GM21529 (cell line): ENCODE data around the gene ATXN1.

ENCODE experiments used
- ATAC-seq: cut with Tn5 transposase; IDR thresholded peaks from one replicate; pipeline ENCODE4 v1.9.1; 2021; ENCODE audit not compliant: unreplicated experiment

ATXN1 gene

DNA sequence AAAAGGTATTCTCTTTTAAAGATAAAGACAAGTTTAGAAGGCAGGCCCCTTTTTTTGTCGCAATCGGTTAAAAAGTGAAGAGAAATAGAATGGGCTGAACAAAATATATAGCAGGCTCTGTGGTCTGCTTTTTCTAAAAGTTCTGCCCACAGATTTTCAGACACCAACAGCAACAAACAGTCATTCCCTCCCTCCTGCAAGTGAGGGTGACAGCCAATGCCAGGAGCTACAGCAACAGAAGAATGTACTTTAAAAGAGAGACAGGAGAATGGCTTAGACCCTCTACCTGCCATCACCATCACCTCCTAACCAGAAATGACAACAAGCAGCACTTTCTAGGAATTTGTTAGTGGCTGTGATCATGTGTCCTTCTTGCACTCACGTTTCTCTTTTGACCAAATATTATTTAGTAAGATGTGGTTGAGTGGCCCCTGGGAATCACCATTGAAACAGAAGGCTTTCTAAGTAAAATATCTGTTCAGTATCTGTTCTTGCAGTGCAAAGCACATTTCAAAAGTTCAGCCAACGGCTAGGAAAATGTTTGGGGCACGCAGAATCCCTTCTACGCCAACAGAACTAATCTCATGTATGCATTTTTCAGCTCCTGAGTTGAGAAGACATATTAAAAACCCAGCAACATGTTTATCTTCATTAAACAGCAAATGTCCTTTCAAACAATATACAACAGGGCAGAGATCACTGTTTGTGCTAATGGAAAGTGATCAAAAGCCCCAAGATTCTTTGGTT is 248.5 kb downstream of the ATXN1 start:
- ATAC-seq, result no peak

DNA sequence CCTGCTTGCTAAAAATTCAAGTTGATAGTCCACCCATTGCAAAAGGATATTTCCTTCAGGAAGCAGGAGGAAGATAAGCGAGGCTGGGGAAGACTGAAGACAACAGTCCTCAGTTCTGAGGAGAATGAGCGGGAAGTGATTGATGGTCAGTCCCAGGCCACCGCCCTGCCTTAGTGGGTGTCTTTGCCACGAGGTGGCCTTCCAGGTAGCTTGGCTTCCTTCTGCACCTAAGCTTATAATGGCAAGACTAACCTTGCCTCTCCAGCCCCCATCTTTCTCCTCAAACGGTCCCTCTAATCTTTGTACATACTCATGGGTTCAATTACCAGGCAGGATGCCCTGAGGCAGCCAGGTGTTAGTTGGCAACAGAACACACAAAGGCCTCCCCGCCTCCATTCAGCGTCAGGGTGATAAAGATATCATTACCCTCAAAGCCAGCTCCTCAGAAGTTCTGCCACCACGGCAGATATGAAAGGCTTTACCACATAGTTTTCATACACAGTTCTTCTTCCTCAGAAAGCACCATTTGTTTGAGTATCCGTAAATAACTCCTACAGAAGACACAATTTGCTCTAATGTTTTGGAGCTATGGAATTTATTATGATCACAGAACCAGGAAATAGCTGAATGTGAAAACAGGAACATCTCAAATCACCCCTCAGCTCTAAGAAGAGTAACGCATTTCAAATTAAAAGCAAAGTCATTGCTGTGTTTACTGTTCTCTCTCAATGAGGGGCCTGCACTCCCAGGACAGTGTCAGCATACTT is 249.4 kb downstream of the ATXN1 start:
- ATAC-seq, result peak; percentile 67

DNA sequence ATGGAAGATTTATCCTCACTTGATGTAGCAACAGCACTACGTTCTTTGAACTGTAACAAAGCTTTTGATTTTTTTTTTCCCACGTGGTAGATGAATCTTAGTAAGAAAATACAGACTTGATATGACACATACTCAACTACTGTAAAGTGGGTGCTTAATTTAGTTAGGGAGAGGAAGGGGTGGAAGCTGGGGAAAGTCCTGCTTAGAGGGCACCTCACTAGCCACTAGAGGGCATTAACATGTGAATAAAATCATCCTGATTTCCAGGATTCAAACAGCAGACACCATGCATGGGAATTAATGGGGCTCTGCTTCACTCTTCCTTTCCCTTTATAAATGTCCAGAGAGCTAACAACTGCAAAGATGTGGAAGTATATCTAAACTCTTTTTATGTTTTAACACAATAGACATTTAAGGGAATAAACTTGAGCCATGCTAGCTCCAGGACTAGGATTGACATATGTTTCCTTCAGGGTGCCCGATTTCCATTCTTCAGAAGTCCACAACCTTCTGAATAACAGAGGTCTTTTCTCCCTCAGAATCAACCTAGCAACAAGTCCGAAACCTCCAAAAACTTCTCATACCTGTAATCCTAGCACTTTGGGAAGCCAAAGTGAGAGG is 250.1 kb downstream of the ATXN1 start:
- no peak for ATAC-seq

- no peak for ATAC-seq
These were observed 251.0 kb downstream of the ATXN1 start for GRCh38 chr6:16510245-16510644.

- ATAC-seq, result no peak
These were observed 252.3 kb downstream of the ATXN1 start for GRCh38 chr6:16508959-16509358.

DNA sequence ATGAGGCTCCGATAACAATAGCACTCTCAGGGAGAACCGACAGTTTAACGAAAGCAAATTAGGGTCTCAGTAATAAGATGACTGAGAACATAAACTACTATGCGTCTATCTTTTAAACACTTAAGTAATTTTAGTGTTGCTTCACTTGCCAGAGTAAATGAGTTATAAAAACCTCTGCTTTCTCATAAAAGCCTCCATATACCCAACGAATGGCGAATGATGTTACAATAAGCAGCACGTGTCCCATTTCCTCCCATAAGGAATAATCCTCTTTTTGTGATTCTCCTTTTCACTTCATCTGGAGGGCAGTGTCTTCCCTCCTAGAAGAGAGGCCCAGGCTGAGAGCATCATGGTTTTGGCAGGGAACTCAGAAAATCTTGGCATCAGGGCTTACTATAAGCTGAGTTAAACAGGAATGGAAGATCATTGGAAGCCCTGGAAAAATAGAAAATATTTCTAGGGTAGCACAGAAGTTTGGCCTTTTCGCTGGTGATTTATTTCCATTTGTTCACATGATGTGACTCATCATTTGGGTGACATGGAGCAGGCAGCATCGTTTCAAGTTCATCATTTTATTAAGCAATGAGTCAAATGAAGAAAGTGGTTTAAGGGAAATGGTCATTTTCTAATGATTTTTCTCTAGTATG is 255.4 kb downstream of the ATXN1 start:
- no peak for ATAC-seq

GRCh38 chr6:16504609-16505008 is 256.7 kb downstream of the ATXN1 start:
- ATAC-seq, result peak; percentile 45

DNA sequence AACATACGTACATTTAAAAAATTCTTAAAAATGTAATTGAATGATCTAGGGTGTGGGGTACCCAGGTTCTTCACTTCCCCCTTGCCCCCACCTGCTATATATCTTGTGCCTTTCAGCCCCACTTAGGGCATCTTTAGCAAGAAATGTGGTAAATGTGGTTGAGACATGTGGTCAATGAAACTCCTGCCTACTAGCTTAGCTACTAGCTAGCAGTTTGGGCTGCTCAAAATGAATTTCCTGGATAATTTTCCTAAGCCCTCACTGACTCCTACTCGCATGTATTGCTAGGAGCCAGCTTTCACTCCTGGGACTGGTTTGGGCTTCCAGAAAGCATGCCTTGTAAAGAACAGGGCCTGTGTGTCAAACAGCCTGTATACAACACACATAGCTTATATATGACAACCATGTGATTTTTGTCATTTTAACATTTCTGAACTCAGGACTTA is 257.3 kb downstream of the ATXN1 start:
- peak; percentile 75 for ATAC-seq

DNA sequence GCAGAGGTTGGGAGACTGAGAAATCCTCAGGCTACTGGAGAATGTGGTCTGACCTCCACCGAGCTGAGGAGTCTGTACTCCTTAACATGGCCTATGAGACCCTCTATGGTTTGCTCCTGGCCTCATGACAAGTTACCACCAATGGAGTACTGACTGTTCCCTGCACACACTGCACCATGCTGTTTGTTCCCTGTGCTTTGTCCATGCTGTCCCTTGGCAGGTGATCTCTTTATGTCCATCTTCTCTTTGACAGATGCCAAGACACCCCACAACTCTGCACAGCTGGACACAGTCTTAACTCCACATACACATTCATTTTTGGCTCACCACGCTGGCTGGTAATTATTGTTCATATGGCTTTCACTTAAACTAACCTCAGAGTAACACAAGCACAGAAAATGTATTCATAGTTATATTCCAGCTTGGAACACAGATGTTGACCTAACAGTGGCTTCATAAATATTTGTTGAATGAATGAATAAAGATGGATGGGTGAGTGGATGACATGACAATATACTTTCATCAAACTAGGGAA is 258.0 kb downstream of the ATXN1 start:
- ATAC-seq, result no peak

- ATAC-seq, result no peak
These were observed 262.3 kb downstream of the ATXN1 start for GRCh38 chr6:16498957-16499356.

DNA sequence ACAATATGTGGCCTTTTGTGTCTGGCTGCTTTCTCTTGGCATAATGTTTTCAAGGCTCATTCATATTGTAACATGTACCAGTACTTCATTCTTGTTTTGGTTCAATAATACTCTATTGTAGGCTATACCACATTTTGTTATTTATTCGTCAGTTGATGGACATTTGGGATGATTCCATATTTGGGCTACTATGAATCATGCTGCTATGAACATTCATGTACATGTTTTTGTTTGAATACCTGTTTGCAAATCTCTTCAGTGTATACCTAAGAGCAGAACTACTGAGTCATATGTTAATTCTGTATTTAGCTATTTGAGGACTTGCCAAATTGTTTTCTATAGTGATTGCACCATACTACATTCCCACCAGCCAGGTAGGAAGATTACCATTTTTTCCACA is 263.0 kb downstream of the ATXN1 start:
- ATAC-seq, result no peak

DNA sequence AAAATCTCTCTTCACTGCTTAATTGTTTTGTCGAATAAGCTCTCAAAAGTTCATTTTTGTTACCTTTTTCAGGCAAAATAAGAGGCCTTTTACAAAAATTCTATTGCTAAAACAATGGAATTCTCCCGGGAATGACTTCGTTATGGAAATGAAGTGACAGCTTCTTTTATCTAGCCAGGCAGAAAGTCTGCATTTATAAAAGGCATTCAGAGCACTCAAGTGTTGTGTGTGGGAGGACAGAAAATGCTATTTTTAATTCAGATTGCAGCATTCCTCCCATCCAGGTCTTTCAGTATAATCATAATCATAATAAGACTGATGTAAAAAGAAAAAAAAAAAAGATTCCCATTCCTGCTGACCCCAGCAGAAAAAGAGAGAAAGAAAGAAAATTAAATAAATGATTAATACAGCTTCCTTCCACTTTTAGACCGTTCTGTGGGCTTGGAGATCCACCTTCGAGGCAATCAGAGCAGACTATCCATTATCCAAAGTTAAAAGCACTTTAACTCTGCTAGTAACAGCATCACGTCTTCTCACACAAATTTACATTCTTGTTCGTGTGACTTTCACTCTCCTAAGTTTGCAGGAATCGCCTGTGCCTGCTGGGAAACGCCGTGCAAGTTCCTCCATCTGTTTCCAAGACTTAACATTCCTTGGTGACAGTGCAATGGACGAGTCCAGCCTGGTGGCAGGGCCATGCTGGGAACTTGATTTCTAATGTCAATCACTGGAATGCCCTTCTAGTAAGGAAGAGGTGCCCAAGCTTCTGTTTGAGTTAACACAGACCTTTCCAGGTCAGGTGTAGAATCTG is 264.1 kb downstream of the ATXN1 start:
- no peak for ATAC-seq

- no peak for ATAC-seq
These were observed 265.1 kb downstream of the ATXN1 start for GRCh38 chr6:16496210-16496609.

DNA sequence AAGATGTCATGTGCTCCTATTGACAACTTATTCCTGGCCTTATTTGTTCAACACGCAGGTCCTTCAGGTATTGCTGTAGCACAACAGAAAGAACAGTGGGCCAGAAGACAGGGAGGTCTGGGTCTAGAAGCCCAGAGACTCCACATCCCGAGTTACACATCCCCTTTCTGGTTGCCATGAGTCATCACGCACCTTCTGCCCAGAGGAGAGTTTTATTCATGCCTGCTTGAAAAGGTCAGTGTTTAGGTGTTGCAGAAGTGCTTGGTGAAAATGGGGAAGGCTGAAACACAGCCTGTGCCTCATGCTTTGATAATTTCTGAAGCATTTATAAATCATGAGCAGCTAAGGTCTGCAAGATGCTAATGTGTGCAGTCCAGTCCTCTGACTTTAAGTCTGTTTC is 266.5 kb downstream of the ATXN1 start:
- ATAC-seq, result peak; percentile 85

GRCh38 chr6:16493802-16494201 is 267.5 kb downstream of the ATXN1 start:
- no peak for ATAC-seq

- ATAC-seq, result peak; percentile 43
These were observed 268.1 kb downstream of the ATXN1 start for GRCh38 chr6:16493112-16493511.

DNA sequence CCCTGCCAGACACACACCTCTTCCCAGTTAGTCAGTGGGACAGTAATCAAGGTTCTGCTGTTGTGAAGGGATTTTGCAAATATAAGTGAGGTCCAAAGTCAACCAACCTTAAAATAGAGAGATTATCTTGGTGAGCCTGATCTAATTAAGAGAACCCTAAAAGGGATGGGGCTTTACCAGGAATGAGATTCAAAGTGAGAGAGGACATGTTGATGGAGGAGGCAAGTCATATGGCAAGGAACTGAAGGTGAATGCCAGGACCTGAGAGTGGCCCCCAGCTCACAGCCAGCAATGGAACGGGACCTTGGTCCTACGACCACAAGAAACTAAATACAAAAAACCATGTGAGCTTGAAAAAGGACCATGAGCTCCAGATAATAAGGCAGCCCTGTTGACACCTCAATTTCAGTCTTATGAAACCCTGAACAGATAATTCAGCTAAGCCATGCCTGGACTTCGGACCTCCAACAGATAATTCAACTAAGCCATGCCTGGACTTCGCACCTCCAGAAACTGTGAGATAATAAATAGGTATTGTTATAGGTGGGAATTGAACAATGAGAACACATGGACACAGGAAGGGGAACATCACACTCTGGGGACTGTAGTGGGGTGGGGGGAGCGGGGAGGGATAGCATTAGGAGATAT is 269.5 kb downstream of the ATXN1 start:
- no peak for ATAC-seq

DNA sequence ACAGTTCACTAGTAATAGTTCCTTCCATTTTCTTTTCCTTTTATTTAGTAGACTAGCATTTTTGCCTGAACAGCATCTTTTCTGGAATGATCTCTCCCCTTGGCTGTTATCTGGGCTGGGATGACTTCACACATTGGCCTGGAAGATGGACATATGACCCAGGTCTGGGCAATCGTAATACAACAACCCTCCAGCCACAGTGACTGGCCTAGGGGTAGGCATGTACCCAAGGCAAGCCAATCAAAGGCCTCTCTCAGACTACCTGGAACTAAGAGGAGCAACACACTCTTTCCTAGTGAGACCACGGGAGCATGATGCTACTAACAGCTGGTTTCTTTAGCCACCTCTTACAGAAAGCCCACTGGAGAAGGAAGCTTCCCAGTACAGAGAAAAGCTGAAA is 270.6 kb downstream of the ATXN1 start:
- no peak for ATAC-seq

- no peak for ATAC-seq
These were observed 272.4 kb downstream of the ATXN1 start for GRCh38 chr6:16488813-16489212.
